Keratinocyte (primary cell): ENCODE measurements around the gene EPHA6.

Source experiments
- CTCF ChIP-seq, 3 experiments: IDR thresholded peaks in 1 of 3; conservative IDR thresholded peaks in 1 of 3; optimal IDR thresholded peaks in 1 of 3; 2 replicates in 2 of 3; 3 replicates in 1 of 3; pipeline versions ENCODE3 to v1.5.1; 2011; ENCODE audit warnings: low read length in 3 of 3, mild to moderate bottlenecking in 3 of 3, moderate library complexity in 2 of 3, control low read depth in 1 of 3, inconsistent platforms in 1 of 3; ENCODE audit not compliant: insufficient read depth in 2 of 3; ENCODE audit errors: extremely low read depth in 1 of 3
- EZH2 ChIP-seq: IDR thresholded peaks from one replicate; pipeline ENCODE4 v1.6.1; 2012; ENCODE audit warnings: inconsistent platforms, mild to moderate bottlenecking, low read length, moderate library complexity

- no peak for TF ChIP-seq CTCF (optimal IDR thresholded peaks at IDR 0.05 in 1 of 3, IDR thresholded peaks at IDR 0.05 in 1 of 3, conservative IDR thresholded peaks at IDR 0.05 in 1 of 3; ENCODE audit: extremely low read depth in 1 of 3, insufficient read depth in 2 of 3, low read length in 3 of 3)
- TF ChIP-seq EZH2, result no peak
Observed at GRCh38 chr3:97692389-97692788, 878.0 kb downstream of the EPHA6 start.
